Inflammatory macrophage treated with lipopolysaccharide for 4 hours (primary cell): ENCODE data around the gene DOCK1.

Source experiments
- DNase-seq: peaks from one replicate; pipeline ENCODE4 v3.0.0-alpha.2; 2020

The DOCK1 gene

DNA sequence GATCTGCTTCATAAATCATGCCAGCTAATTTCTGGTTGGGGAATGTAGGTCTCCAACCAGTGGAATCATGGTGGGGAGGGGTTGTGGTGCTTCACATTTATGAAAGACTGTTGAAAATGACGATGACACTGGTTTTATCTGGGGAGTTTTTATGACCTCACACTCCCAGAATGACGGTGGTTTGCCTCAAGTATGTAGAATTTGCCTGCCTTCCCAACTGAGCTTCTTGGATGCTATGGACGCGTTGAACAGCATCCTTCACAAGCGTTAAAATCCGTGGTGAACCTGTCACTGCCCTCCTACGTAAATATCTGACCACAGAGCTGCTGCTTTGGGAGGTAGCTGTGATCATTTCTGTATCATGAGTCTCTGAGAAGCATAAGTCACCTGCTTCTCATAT lies 287.9 kb downstream of the DOCK1 start:
- DNase-seq = no peak

DNA sequence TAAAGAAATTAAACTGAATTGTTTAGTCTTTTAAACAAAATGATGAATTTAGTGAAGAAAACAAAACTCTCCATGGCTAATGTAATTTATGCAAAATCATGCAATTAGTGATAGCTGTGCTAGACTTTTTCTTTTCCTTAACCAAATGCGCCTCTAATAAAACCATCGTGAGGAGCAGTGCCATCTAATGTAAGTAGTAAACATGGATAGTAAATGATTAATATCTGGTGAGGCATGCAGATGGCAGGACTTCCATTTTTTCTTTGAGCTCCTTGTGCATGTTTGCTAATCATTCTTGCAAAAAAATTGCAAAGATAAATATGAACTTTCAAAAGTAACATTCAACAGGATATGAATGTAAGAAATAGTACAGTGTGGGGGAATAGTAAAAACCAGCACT lies 288.9 kb downstream of the DOCK1 start:
- DNase-seq = no peak

GRCh38 chr10:127194599-127194998 lies 289.4 kb downstream of the DOCK1 start:
- no peak for DNase-seq

GRCh38 chr10:127195041-127195506 lies 289.8 kb downstream of the DOCK1 start:
- DNase-seq = no peak

DNA sequence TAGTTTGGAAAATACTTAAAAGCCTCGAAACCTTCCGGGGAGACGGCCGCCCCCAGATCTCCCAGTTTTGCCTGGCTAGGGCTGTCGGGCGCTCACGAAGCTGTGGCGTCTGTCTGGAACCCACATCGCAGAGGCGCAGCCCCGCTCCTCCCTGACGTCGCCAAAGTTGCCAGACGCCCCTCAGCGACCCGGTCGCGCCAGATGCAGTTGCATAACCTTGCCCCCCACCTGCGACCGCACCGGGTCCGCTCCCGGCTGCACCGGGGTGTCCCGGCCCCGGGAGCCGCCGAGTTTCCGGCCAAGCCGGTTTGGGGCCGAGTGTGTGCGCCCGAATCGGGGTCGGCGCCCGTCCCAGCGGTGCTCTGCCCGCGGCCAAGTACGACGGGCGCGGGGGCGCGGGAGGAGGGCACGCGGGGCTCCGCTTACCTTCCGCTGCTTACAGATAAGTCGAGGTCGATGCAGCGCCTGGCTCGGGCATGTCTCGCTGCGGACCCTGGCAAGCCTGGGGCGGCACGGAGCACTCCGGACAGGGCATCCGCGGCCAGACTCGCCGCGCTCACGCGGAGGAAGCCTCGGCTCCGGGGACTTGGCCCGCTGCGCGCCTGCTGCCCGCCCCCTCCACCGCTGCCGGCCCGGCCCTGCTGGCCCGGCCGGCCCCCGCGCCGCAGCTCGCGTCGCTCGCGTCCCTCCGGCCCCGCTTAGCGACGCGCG lies 290.5 kb downstream of the DOCK1 start:
- no peak for DNase-seq

DNA sequence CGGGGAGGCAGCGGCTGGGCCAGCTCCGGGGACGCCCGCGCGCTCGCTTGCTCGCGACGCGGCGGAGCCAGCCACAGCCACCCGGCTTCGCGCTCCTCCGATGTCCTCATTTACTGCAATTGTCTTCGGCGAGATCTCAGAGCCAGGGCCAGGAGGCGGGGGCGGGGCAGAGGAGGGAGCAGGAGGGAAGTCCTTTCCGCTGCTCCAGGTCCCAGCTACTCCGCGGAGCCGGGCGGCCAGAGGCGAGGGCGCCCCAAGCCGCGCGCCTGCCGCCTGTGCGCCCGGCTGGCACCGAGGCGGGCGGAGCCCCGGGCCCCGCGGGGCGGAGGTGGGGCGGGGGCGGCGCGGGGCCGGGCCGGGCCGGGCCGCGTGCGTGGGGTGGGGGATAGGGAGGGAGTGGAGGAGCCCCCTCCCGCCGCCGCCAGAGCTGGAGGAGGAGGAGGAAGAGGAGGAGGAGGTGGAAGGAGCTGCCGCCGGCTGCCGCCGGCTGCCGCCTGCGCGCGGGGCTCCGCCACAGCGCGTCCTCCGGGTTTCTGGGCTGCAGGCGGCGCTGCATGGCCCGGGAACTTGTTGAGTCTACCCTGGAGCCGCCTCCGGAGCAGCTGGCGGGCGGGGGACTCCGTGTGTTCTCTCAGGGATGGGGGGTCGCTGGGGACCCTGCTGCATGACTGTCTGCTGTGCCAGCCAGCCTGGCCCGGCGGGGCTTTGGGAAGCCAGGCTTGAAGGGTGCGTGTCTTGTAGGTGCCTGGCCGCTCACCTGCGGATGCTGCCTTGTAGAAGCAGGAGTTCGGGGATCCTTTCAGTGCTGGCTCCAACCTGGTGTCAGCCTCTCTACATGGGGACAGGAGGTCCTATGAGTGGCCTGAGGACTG lies 291.3 kb downstream of the DOCK1 start, which contains the start of gene INSYN2A:
INSYN2A (minus strand) TSS at position 310 of the 872 bp plus-strand sequence. CDS start 20,196 bp downstream, outside the sequence.
- no peak for DNase-seq

- no peak for DNase-seq
Measured at GRCh38 chr10:127197154-127197432, 291.9 kb downstream of the DOCK1 start.

DNA sequence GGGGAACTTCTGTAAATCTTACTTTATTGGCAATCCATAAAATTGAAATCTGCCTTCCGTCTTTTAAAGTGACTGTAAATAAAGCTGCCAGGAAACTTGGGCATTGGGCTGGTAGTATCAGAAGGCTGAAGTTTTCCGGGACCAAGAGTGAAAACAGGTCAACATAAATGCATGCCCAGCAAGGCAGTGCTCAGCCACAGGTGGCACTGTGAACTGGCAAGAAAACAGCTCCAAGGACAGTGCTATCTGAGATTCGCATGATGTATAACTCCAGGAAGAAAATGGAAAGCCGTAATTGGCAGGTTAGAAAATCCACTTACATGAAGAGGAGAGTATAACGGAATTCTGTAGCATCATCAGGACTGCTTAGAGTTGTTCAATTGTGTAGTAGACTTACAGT lies 293.1 kb downstream of the DOCK1 start:
- no peak for DNase-seq

- DNase-seq = no peak
Measured at GRCh38 chr10:127198721-127199120, 293.5 kb downstream of the DOCK1 start.

GRCh38 chr10:127200646-127201045 lies 295.4 kb downstream of the DOCK1 start:
- DNase-seq = no peak

GRCh38 chr10:127203067-127203466 lies 297.8 kb downstream of the DOCK1 start:
- no peak for DNase-seq

- DNase-seq = no peak
Measured at GRCh38 chr10:127207081-127207480, 301.9 kb downstream of the DOCK1 start.

GRCh38 chr10:127210936-127211466 lies 305.8 kb downstream of the DOCK1 start:
- no peak for DNase-seq

DNA sequence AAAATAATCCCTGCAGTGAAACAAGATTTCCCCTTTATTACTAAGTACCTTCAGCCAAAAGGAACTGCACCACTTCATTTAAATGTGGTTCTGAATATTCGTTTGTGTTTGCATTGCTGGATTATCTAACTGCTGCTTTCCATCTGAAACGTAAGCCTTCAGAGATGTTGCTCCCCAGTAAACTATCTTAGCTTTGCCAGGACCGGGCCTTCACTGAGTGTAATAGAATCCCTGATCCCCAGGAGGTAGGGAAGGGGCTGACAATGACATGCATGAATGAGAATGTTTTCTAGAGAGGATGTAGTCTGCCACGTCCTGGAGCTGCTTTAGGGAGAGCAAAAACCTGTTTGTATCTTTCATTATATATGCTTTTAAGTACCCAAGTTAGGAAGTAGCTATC lies 310.6 kb downstream of the DOCK1 start:
- no peak for DNase-seq

DNA sequence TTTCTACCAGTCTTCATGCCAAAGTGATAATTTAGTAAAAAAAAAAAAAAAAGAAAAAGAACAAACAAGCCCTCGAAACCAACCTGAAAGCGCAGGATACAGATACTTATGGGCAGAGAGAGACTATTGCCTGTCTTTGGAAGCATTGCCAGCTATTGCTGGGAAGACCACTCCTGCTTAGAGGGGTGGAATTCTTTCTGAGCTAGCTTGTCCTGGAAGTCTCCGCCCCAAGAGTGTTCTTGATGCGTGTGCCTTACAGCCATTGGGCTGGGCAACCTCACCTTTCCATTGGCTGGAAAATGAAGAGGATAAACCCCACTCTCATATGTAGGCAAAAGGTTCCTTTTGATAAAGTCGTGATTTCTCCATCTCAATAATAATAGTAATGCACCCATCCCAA lies 311.0 kb downstream of the DOCK1 start:
- DNase-seq = no peak

DNA sequence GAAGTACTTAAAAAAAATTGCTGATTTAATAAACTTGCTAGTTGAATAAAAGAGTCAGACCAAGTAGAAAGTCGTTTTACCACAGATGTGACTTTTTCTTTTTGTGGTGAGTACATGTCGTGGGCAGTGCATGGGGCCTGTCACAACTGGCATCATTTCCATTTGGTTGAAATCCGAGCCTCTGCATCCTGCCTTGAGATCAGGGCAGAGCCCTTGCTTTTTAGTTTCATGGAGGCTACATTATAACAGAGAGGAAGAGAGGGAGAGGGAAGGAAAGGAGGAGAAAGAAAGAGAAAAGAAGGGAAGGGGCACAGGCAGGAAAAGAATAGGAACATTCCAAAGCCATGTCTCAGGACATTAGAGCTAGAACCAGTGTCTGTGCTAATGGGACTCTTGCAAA lies 311.6 kb downstream of the DOCK1 start:
- DNase-seq = no peak

- DNase-seq = no peak
Measured at GRCh38 chr10:127218658-127219057, 313.4 kb downstream of the DOCK1 start.

- DNase-seq = no peak
Measured at GRCh38 chr10:127221281-127221680, 316.1 kb downstream of the DOCK1 start.

GRCh38 chr10:127227027-127227426 lies 321.8 kb downstream of the DOCK1 start:
- no peak for DNase-seq

DNA sequence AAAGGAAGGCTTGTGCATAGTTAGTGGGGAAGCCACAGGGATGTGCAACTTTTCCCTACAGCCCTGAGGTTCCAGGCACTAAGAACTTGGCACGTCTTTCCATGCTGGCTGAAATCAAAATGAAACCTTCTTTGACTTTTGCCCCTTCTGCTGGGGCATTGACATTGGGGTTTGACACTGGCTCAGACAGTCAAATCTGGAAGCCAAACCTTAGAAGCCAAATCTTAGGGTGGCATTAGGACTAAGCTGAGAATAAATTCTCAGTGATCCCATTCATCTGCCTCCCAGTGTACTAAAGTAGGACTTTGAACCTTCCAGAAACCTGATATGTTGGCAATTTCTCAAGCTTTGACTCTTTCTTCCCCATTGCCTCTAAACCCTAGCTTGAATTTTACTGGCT lies 322.4 kb downstream of the DOCK1 start:
- DNase-seq = no peak

GRCh38 chr10:127228195-127228787 lies 323.1 kb downstream of the DOCK1 start:
- no peak for DNase-seq

GRCh38 chr10:127234306-127234800 lies 329.1 kb downstream of the DOCK1 start:
- DNase-seq = no peak

- no peak for DNase-seq
Measured at GRCh38 chr10:127236266-127236665, 331.0 kb downstream of the DOCK1 start.
